ENCODE measurements around the gene IMMP1L. TPM values are rescaled to one million over a fixed set of nuclear protein-coding genes. Genes with fewer than 3 reads are reported as not detected.

The IMMP1L gene
- total RNA-seq, 1 donor = 11.6 TPM

DNA sequence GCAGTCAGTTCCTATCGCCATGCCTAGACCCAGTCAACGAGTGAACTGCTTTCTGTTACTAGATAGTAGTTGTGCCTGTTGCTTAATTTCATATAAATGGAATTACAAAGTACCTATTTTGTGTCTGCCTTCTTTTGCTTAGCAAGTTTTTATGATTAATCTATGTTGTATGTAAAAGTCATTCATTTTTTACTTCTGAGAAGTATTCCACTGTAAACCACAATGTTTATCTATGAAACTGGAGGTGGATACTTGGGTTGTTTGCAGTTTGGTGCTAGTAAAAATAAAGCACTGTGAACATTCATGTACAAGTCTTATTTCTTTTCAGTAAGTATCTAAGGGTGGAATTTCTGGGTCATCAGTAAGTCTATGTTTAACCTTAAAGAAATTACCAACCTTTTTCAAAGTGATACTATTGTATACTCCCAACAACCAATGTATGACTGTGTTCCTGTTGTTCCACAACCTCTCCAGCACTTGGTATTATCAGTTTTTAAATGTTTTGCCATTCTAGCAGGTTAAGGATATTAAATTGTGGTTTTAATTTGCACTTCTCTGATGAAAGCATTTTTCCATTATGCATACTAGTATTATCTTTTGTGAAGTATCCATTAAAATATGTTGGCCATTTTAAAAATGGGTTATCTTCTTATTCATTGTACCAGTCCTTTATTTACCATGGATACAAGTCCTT is 71.5 kb downstream of the IMMP1L start:
- no peaks in the 10 kb centered on the region for H3K4me1 ChIP-seq (ENCODE audit: insufficient read depth, low read length)
- H3K27me3 ChIP-seq (ENCODE audit: insufficient read depth, low read length) = no peaks in the 10 kb centered on the region
- no peaks in the 10 kb centered on the region for H3K9me3 ChIP-seq (ENCODE audit: low read depth, low read length)
- H3K4me3 ChIP-seq (ENCODE audit: low read length) = no peak overlapping the region

DNA sequence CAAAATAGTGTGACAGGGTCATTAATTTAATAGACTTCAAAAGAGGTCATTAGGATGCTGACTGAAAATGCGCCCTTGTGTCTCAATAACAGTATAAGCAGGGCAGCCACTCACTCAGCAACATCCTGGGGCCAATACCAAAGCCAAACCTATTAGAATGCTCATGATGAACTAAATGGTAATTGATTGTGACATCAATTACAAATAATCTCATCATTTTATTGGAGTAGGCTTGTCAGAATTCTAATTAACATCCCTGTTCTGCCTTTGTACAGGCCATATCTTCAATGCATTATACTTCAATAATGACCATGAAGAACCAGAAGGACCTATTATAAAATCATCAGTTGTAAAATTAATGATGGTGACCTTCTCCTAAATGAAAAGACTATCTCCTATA is 75.6 kb downstream of the IMMP1L start:
- no peaks in the 10 kb centered on the region for H3K9me3 ChIP-seq (ENCODE audit: low read depth, low read length)
- H3K4me3 ChIP-seq (ENCODE audit: low read length) = no peak overlapping the region
- no peaks in the 10 kb centered on the region for H3K4me1 ChIP-seq (ENCODE audit: insufficient read depth, low read length)
- no peaks in the 10 kb centered on the region for H3K27me3 ChIP-seq (ENCODE audit: insufficient read depth, low read length)

DNA sequence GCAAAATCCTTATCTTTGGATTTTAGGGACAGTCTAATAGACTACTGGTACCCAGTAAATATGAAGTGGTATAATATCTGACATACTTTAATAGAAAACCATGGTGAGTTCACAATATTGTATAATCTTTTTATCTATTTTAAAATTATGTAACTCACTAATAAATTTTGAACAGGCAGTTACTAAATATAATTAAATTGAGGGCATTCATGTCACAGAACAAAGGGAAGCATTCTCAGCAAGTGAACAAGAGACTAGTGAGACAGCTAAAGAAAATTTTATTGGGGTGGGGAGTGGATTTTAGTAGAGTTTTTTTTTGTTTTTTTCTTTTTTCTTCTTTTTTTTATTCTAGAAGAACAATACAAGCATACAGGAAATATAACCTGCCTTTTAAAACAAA is 84.8 kb downstream of the IMMP1L start:
- no peak overlapping the region for H3K4me3 ChIP-seq (ENCODE audit: low read length)
- no peaks in the 10 kb centered on the region for H3K9me3 ChIP-seq (ENCODE audit: low read depth, low read length)
- no peaks in the 10 kb centered on the region for H3K27me3 ChIP-seq (ENCODE audit: insufficient read depth, low read length)
- no peaks in the 10 kb centered on the region for H3K4me1 ChIP-seq (ENCODE audit: insufficient read depth, low read length)

DNA sequence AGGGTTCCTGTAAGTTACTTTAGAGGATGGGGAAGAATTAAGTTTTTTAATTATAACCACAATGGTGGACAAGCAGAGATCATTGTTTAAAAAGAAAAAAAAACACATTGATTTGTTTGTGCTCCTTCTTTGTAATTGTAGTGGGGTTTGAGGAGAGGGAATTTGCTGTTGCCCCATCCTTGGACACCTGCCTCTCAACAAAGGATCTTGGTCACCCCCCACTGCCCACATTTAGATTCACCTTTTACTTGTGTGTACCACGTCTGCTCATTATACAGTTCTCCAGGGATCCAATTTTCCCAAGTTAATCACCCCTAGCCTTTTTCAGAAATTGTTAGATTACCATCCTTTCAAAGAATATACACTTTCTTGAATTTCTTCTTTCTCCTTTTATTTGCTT is 86.7 kb downstream of the IMMP1L start:
- Histone ChIP-seq H3K9me3 (ENCODE audit: low read depth, low read length) (no peaks in the 10 kb centered on the region), H3K4me1 (ENCODE audit: insufficient read depth, low read length) (no peaks in the 10 kb centered on the region), H3K27me3 (ENCODE audit: insufficient read depth, low read length) (no peaks in the 10 kb centered on the region), H3K4me3 (ENCODE audit: low read length) (no peak overlapping the region)

DNA sequence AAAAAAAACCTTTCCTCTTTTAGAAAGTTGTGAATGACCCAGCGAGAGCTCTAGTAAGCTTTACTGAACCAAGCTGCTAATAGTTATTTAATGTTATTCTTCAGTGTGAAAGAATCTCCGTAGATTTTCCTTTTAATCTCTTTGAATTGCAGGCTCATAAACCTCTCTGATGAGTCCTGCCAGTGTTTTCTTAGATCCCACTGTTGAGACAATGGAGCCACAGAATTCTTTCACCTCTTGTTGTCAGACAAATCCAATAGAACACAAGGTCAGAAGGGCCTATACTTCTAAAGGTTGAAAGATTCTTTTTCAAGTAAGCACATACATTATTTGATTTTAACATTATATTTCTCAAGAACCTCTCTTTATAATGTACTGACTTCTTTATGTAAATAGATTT is 87.6 kb downstream of the IMMP1L start:
- no peaks in the 10 kb centered on the region for H3K9me3 ChIP-seq (ENCODE audit: low read depth, low read length)
- H3K4me3 ChIP-seq (ENCODE audit: low read length) = no peak overlapping the region
- H3K4me1 ChIP-seq (ENCODE audit: insufficient read depth, low read length) = no peaks in the 10 kb centered on the region

DNA sequence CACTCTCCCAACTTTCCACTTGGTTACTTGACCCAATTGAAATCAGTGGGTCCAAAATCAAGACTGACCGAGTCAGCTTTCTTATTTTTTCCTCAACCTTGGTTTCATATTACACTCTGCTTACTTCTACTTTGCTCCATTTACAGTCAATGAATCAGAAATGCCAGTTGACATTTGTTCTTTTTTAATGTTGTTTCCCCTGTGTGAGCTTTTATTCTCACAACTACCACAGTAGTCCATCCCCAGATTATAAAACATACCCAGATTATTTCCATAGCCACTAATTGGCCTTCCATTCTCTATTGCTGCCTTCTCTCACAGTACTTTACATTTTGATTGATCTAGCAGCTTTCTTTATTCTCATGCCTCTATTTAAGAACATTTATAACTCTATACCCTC is 89.8 kb downstream of the IMMP1L start:
- no peak overlapping the region for H3K4me3 ChIP-seq (ENCODE audit: low read length)
- no peaks in the 10 kb centered on the region for H3K9me3 ChIP-seq (ENCODE audit: low read depth, low read length)
- no peaks in the 10 kb centered on the region for H3K4me1 ChIP-seq (ENCODE audit: insufficient read depth, low read length)
- no peaks in the 10 kb centered on the region for H3K27me3 ChIP-seq (ENCODE audit: insufficient read depth, low read length)

More for the DNA sequence above, 87.6 kb downstream of the IMMP1L start:
- no peaks in the 10 kb centered on the region for H3K27me3 ChIP-seq (ENCODE audit: insufficient read depth, low read length)

DNA sequence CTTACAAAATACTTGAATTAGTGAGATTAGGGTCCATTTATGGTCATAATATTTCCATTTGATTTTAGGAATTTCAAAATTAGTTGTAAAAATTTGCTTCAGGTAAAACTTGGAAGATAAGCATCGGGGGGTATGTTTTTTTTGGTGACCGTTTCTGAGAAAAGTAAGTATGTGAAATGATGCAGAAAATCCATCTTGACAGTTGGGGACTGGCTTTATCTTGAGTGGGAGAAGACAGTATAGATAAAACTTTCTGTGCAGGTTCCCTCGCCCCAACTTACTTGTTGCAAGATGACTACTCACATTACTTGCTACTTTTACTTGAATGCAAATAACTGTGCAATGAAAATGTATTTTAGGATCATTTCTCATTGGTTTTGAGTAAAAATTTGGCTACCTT is 90.3 kb downstream of the IMMP1L start:
- no peaks in the 10 kb centered on the region for H3K9me3 ChIP-seq (ENCODE audit: low read depth, low read length)
- no peak overlapping the region for H3K4me3 ChIP-seq (ENCODE audit: low read length)
- no peaks in the 10 kb centered on the region for H3K27me3 ChIP-seq (ENCODE audit: insufficient read depth, low read length)
- H3K4me1 ChIP-seq (ENCODE audit: insufficient read depth, low read length) = no peaks in the 10 kb centered on the region

DNA sequence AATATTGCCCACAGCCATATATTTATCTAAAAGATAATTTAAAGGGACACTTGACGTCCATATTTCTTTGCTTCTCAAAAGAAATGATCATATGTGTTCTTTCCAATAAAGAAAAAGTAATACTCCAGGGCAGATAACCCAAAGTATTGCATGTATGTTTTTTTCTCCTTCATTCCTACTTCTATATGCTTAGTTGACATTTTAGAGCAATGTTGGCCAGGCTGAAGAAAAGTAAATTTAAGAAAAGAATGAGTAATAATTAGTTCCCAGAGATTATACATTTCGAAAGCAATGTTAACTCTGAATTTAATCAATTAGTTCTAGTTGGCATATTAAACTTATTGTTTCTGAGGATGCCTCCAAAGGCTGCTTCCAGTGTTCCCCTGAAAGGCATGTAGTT is 91.6 kb downstream of the IMMP1L start:
- H3K27me3 ChIP-seq (ENCODE audit: insufficient read depth, low read length) = no peaks in the 10 kb centered on the region
- no peak overlapping the region for H3K4me3 ChIP-seq (ENCODE audit: low read length)
- no peaks in the 10 kb centered on the region for H3K9me3 ChIP-seq (ENCODE audit: low read depth, low read length)
- H3K4me1 ChIP-seq (ENCODE audit: insufficient read depth, low read length) = no peaks in the 10 kb centered on the region

DNA sequence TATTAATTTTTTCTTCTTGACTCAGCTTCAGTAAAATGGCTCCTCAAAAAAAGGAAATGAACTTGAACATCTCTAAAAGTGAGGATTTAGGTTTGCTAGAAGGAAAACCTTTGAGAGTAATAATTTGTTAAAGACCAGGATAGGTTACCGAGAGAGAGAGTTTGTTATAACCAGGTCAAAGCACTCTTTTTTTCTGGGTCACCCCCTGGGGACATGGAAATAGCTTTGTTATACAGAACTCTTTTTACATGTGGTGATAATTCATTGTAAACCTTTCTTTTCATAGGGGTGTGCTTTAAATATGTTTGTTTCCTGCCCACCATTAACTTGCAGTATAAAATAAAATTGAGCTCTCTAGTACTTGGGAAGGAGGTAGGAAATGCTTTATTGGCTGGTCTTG is 92.1 kb downstream of the IMMP1L start:
- Histone ChIP-seq H3K4me1 (ENCODE audit: insufficient read depth, low read length) (no peaks in the 10 kb centered on the region), H3K27me3 (ENCODE audit: insufficient read depth, low read length) (no peaks in the 10 kb centered on the region), H3K9me3 (ENCODE audit: low read depth, low read length) (no peaks in the 10 kb centered on the region), H3K4me3 (ENCODE audit: low read length) (no peak overlapping the region)

DNA sequence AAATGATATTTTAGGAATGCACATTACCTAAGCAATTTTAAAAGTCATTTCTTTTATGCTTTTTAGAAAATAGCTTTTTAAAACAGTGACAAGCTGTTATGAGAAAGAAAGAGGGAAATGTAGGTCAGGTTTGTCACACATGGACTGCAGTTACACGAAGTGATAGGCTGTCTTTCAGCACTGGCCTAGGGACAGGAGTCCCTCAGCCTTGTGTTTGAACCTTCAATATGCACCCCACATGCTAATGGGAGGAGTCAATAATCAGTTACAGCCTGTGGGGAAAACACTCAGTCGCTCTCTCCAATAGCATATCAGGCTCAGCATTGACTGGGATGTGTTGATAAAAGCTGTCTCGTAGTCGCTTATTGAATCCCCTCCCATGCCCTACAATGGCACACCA is 94.0 kb downstream of the IMMP1L start:
- H3K4me3 ChIP-seq (ENCODE audit: low read length) = no peak overlapping the region
- no peaks in the 10 kb centered on the region for H3K4me1 ChIP-seq (ENCODE audit: insufficient read depth, low read length)
- no peaks in the 10 kb centered on the region for H3K27me3 ChIP-seq (ENCODE audit: insufficient read depth, low read length)
- H3K9me3 ChIP-seq (ENCODE audit: low read depth, low read length) = no peaks in the 10 kb centered on the region

DNA sequence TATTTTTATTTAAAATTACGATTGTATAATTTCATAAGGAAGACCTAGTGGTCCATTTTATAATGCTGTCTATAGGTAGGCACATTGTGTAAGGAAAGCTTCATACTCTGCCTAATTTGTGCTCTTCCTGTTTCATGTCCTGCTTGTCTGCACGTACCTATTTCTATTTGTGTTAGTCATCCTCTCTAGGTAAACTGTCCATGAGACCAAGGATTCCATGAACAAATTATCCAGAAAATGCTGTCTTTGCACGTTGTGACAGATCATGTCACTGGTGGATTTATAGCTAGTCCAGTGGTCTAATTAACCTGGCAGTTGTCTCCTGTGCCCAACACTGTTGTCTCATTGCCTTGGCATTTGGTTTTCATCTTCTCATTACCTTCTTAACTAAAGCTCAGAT is 95.1 kb downstream of the IMMP1L start:
- Histone ChIP-seq H3K27me3 (ENCODE audit: insufficient read depth, low read length) (no peaks in the 10 kb centered on the region), H3K9me3 (ENCODE audit: low read depth, low read length) (no peaks in the 10 kb centered on the region), H3K4me3 (ENCODE audit: low read length) (no peak overlapping the region), H3K4me1 (ENCODE audit: insufficient read depth, low read length) (no peaks in the 10 kb centered on the region)

DNA sequence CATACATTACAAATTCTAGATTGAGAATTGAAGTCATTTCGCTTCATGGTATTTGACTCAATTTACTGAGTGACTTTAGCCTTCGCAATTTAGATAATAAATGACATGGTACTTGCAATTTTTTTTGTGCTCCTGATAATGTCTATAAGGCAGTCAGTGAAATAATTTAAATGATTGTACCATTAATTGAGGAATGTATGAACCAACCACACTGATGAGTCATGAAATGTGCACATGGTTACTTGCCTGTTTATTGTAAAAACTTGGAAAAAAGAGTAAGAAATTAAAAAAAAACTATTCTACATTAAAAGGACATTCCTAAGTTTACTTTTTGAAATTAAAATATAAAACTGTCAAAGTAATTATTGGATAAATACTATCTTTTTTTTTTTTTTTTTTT is 96.5 kb downstream of the IMMP1L start:
- no peaks in the 10 kb centered on the region for H3K9me3 ChIP-seq (ENCODE audit: low read depth, low read length)
- H3K4me1 ChIP-seq (ENCODE audit: insufficient read depth, low read length) = no peaks in the 10 kb centered on the region
- no peaks in the 10 kb centered on the region for H3K27me3 ChIP-seq (ENCODE audit: insufficient read depth, low read length)
- no peak overlapping the region for H3K4me3 ChIP-seq (ENCODE audit: low read length)

DNA sequence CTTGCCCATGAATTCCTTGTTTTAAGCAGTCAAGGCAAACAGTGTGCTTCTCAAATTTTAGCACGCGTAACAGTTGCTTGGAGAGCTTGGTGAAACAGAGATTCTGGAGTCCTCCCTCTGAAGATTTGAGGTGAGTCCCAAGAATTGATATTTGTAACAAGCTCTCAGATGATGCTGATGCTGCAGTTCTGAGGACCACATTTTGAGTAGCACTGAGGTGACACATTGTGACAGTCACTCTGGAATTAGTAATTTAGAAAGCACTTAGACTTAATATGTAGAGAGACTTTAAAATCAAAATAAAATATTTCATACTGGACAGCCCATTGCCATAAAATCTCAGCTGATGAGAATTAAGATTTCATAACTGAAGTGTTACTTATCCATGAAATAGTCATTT is 101.2 kb downstream of the IMMP1L start:
- Histone ChIP-seq H3K27me3 (ENCODE audit: insufficient read depth, low read length) (no peaks in the 10 kb centered on the region), H3K4me1 (ENCODE audit: insufficient read depth, low read length) (no peaks in the 10 kb centered on the region), H3K4me3 (ENCODE audit: low read length) (no peak overlapping the region), H3K9me3 (ENCODE audit: low read depth, low read length) (no peaks in the 10 kb centered on the region)

DNA sequence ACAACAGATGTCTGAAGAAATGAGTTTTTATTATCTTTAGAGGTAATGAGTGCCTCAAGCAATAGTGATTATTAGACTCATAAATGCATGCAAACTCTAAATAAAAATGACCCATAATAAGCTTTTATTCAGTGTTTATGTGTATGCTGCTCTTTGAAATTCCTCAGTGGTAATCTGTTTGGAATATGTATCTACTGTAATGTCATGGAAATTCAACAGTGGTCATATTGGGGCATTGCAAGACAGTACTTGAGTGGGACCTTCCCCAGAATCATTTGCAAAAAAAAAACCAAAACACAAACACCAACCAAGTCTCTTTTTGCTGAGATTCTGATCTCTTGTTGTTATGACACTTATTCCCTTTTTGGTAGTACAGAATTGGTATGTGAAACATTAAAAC is 104.8 kb downstream of the IMMP1L start:
- Histone ChIP-seq H3K27me3 (ENCODE audit: insufficient read depth, low read length) (no peaks in the 10 kb centered on the region), H3K4me3 (ENCODE audit: low read length) (no peak overlapping the region)

DNA sequence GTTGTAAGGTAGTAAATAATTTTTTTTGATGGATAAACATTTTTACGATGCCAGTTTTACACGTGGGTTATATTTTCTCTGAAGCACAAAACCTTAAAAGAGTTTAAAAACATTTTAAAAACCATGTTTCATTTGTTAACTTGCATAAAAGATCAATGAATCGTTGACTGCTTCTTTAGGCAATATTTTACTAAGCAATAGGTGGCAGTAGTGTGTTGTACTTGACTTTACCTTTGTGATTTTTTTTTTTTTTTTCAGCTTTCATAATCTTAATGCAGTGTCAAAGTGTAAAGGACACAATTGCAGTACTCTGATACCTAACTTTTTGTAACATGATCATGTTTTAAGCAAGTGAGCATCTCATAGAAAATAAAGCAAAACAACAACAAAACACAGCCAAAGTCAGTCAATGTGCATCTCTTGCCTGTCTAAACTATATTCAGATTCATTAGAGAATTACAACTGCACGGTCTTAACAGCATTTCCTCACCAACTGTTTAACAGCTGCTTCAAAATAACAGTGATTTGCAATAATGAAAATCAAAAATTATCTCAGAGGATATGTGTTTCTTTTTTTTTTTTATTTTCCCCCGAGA is 112.1 kb downstream of the IMMP1L start:
- H3K27me3 ChIP-seq (ENCODE audit: insufficient read depth, low read length) = no peaks in the 10 kb centered on the region
- no peaks in the 10 kb centered on the region for H3K4me1 ChIP-seq (ENCODE audit: insufficient read depth, low read length)
- no peaks in the 10 kb centered on the region for H3K9me3 ChIP-seq (ENCODE audit: low read depth, low read length)
- no peak overlapping the region for H3K4me3 ChIP-seq (ENCODE audit: low read length)

More for the DNA sequence above, 104.8 kb downstream of the IMMP1L start:
- Histone ChIP-seq H3K4me1 (ENCODE audit: insufficient read depth, low read length) (no peaks in the 10 kb centered on the region), H3K9me3 (ENCODE audit: low read depth, low read length) (no peaks in the 10 kb centered on the region)

DNA sequence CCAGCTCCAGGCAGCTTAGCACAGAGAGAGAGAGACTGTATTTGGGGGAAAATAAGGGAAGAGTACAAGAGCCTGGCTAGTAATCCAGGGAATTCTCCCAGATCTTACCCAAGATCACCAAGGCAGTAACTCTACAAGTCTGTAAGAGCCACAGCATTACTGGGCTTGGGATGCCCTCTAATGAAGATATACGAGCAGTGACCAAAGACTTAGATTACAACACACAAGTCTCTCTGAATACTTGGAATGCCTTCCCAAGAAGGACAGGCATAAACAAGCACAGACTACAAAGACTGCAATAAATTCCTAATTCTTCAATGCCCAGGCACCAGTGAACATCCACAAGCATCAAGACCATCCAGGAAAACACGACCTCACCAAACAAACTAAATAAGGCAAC is 122.0 kb downstream of the IMMP1L start:
- no peaks in the 10 kb centered on the region for H3K4me1 ChIP-seq (ENCODE audit: insufficient read depth, low read length)
- H3K4me3 ChIP-seq (ENCODE audit: low read length) = no peak overlapping the region
- H3K9me3 ChIP-seq (ENCODE audit: low read depth, low read length) = no peaks in the 10 kb centered on the region
- no peaks in the 10 kb centered on the region for H3K27me3 ChIP-seq (ENCODE audit: insufficient read depth, low read length)

All from mononuclear cell (primary cell).